CD4-positive, alpha-beta T cell treated with Interleukin-2 at 100 ng/mL for 4 hours (primary cell): ENCODE results near the gene CYP8B1.

Source experiments
- DNase-seq: peaks from one replicate; pipeline ENCODE4 v3.0.0-alpha.2; 2020; ENCODE audit warnings: low spot score

CYP8B1 gene, protein sequence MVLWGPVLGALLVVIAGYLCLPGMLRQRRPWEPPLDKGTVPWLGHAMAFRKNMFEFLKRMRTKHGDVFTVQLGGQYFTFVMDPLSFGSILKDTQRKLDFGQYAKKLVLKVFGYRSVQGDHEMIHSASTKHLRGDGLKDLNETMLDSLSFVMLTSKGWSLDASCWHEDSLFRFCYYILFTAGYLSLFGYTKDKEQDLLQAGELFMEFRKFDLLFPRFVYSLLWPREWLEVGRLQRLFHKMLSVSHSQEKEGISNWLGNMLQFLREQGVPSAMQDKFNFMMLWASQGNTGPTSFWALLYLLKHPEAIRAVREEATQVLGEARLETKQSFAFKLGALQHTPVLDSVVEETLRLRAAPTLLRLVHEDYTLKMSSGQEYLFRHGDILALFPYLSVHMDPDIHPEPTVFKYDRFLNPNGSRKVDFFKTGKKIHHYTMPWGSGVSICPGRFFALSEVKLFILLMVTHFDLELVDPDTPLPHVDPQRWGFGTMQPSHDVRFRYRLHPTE

DNA sequence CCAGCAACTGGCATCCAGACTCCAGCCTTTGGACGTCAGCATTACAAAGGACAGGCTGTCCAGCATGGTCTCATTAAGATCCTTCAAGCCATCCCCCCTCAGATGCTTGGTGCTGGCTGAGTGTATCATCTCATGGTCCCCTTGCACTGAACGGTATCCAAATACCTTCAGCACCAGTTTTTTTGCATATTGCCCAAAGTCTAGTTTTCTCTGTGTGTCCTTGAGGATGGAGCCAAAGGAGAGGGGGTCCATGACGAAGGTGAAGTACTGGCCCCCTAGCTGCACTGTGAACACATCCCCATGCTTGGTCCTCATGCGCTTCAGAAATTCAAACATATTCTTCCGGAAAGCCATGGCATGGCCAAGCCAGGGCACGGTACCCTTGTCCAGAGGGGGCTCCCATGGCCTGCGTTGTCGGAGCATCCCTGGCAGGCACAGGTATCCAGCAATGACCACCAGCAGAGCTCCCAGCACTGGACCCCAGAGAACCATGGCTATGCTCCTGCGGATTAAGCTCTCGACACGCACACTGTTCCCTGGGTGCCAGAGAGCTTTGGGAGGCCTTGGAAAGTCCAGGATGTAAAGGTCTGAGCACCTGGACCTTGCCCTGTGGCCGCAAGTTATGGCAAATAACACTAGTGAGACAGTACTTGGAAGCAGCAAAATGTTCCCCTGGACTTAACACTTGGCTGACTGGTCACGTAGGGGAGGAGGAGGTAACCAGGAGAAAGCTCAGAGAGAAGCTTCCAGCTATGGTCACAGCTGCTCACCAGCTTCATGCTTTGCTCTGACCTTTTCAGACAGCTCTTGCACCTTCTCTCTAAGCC, at the start of gene CYP8B1:
Gene CYP8B1, minus strand, starts transcription at position 555 of the 827 bp plus-strand sequence. Its CDS starts 63 bp downstream, at position 492.
- no peak for DNase-seq

DNA sequence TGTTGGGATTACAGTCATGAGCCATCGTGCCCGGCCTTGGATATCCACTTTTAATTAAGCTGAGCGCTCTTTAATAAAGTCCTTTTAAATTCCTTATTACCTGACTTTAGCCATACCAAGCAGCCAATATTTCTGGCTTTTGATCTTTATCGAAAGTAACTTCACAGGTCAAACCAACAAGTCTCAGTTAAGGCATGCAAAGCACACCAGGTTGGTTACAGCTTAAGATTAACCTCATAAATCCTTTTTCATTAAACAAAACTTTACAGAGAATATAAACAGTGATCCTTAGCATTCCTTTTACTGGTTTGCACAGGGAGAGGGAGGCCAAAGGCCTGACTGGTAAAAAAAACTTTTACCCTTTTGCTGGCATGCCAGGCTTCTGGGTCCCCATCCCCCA, 47.9 kb upstream of the CYP8B1 start:
- no peak for DNase-seq

DNA sequence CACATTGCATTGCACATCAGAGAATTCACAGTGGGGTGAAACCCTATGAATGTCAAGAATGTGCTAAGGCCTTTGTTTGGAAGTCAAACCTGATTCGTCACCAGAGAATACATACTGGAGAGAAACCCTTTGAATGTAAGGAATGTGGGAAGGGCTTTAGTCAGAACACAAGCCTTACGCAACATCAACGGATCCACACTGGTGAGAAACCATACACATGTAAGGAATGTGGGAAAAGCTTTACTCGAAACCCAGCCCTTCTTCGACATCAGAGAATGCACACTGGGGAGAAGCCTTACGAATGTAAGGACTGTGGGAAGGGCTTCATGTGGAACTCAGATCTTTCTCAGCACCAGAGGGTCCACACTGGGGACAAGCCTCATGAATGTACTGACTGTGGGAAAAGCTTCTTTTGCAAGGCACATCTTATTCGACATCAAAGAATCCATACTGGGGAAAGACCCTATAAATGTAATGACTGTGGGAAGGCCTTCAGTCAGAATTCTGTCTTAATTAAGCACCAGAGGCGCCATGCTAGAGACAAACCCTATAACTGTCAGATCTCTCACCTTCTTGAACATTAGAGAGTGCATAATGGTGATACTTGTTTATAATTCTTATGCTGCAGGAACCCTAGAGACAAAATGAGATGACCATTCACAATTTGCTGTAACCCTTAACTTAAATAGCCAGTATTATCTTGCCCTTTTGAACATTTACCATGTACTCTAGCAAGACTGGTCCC, 39.3 kb upstream of the CYP8B1 start:
- no peak for DNase-seq

DNA sequence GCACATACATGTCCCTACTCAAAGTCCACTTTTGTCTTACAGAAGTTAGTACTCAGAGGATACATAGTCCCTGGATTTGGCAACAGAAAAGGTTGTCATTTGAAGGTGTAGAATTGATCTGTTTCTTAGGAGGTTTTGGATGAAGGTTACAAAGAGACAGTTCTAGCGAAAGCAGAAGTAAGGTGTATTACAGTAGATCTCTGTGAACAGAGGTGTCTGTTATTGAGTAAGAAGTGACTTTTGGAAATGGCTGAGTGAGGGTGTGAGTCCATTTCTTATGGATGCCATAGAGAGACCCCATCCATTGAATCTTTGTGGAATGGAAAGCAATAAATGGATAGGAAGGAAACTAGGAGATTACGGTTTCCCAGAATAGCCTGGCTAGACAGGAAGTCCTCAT, 35.9 kb upstream of the CYP8B1 start:
- no peak for DNase-seq

DNA sequence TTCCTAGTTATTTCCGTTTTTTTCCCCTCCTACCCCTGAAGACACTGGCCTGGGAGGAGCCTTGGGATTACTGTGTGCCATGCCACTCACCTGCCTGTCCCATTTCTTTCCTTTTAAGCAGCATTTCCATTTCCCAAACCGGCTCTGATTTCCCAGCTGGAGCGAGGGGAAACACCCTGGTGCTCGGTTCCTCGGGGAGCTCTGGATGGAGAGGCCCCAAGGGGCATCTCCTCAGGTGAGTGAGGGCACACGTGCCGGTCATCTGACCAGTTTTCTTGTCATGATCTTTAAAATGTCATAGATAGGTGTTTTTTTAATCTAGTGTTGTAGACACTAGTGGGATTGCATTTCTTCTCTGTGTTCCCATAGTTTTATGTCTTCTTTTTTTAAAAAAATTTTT, 33.0 kb upstream of the CYP8B1 start:
- no peak for DNase-seq

DNA sequence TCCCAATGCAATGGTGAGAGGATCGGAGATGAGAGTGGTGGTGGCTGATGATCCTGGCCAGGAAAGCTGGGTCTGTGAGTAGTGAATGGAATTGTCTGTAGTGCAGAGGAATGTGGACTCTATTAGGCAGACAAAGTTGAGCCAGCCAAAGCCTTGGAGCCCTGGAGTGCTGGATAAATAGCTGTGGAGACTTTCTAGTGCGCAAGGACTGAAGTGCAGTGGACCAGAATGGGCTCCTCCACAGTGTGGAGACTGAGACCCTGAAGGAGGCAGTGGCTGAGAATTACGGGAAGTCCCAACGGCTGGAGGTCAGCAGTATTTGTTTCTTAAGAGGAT, 31.1 kb upstream of the CYP8B1 start:
- DNase-seq, result no peak

DNA sequence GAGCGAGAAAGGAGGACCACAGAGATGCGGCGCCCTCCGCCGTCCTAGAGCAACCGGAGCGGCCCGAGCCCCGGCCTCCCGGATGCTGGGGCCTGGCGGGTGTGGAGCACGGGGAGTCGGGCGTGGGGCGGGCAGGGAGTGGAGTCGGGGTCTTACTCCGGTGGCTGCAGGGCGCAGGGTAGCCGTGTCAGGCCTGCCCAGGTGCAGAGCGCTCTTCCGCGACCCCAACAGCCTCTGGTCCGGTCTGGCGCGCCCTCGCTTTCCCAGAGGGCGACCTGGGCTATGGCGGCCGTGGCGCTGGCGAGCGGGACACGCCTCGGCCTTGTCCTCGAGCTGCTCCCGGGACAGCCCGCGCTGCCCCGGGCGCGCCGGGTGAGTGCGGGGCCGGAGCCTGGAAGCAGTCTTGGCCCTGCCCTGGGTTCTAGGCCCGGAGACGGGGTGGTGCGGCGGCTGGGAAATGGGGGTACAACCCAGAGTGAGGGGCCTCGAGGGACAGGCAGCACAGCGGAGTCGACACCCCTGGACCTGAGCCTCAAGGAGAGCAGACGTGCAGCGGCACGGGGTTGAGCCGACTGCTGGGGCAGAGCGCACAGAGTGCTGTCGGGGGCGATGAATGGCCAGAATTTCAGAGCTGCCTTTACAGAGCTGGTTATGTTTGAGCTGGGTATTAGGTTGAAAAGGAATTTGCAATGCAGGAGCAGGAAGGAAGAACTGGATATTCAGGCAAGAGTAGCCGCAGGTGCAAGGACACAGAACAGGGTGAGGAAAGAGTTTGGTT, 30.6 kb upstream of the CYP8B1 start, which contains the start of gene ZNF662:
Gene ZNF662, plus strand, starts transcription at position 73 of the 778 bp plus-strand sequence. CDS start 1,973 bp downstream, outside the sequence.
- no peak for DNase-seq

DNA sequence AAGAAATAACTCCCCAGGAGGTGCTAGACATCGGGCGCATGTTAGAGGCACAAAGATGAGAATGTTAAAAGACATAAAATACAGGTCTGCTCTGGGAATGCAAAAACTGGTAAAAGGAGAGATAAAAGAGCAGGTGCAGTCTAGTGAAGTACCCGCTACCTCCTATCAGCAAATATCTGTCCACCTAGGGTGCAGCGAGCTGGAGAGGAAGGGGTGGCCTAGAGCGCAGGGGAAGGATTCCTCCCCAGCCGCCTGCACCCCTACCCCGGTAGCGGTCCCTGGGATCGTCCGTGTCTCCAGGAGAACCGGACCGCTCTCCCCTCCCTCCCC, 30.0 kb upstream of the CYP8B1 start:
- DNase-seq, result no peak

DNA sequence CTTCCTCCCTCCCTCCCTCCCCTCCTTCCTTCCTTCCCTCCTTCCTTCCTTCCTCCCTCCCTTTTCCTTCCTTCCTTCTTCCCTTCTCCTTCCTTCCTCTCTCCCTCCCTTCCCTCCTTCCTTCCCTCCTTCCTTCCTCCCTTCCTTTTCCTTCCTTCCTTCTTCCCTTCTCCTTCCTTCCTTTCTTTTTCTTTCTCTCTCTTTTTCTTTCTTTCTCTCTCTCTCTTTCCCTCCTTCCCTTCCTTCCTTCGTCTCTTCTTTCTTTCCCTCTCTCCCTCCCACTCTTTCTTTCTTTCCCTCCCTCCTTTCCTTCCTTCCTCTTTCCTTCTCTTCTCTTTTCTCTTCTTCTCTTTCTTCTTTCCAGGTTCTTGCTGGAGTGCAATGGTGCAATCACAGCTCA, 28.4 kb upstream of the CYP8B1 start:
- no peak for DNase-seq

DNA sequence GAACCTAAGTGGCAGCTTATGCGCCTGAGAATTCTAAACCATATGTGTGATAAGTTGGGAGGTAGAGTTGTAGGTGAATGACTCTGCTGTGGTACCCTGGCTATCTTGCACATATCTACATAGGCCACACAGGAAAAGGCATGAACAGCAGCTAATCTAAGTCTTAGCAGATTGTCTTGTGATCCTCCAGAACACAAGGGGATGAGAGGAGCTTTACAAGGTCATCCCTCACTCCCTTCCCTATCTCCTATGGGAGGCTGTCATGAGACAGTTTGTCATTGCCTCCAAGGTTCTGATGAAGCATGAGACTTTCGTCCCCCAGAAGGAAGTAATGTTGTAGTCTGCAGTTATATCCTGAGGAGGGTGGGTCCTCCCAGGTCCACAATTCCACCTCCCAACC, 26.6 kb upstream of the CYP8B1 start:
- no peak for DNase-seq

DNA sequence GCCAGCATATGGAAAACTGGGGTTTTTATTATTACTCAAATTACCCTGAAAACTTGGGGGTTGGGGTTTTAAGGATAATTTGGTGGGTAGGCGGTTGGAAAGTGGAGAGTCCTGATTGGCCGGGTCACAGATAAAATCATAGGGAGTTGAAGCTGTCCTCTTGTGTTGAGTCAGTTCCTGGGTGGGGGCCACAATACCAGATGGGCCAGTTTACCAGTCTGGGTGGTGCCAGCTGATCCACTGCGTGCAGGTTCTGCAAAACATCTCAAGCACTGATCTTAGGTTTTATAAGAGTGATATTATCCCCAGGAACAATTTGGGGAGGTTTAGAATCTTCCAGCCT, 25.4 kb upstream of the CYP8B1 start:
- DNase-seq, result no peak

DNA sequence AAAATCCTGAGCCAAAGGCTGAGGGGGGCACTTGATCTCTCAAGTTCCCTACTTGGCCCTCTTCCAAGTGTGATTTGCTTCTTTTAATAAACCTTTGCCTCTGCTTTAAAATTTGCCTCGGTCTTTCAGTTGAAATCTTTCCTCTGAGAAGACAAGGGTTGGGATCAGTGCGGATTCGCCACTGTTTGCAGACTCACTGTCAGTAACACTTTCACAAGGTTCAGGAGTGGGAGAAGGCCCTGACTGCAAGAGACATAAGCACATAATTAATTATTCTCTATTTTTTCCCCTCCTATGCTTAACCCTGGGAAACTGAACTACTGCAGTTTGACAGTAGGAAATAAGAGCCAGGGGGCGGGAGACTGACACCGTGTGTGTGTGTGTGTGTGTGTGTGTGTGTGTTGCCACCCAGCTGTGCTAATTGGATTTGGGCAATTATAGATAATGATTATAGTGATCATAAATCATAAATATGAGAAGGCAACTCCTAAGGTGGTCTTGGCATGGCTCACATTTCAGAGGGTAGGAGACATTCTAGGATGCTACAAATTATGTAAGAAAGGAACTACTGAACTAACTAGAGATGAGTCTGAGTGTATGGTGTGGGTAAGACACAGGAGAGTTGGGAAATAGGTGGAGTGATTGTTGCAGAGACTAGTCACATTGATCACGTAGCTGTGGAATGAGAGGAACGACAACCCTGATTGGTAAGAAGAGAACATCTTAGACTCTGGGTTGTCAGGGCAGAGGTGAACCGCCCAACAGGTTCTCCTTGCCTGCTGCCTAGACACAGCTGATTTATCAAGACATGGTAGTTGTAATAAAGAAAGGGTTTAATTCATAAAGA, 24.8 kb upstream of the CYP8B1 start:
- no peak for DNase-seq

DNA sequence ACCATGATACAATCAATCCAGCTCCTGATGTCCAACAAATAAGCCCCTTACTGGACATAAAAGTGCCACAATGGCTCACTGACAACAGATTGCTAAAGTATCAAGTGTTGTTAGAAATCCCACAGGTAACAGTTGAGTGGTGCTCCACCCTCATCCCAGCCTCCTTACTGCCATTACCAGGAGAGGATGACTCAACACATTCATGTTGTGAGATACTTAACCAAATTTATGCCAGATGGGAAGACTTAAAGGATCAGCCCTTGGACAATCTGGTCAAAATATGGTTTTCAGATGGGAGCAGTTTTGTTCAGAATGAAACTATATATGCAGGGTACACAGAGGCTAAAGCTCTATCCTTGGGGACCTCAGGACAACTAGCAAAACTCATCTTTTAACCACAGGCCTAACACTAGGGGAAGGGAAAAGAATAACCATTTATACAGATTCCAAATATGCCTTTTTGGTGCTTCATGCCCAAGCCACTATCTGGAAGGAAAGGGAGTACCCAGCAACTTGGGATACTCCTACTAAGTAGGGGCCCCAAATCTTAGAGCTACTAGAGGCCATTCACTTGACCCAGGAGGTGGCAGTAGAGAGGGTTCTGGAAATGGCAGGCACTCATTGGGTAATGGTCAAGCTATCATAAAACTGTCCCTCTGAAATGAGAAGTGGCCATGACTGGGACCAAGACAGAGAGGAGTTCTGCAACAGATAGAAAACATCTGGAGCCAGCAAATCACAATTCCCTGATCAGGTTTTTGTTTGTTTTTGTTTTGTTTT, 23.4 kb upstream of the CYP8B1 start:
- no peak for DNase-seq

DNA sequence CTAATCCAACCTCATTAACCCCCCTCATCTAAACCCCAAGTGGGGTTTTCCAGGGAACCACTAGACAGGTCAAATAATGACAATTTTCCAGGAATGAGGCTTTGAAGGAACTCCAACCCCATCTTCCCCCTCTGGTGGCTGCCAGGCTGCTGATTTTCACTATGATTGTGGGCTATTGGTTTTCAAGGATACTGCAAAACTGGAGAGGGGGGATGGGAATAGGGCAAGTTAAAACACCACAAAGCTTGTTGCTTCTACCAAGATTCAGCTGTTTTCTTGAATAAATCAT, 19.8 kb upstream of the CYP8B1 start:
- no peak for DNase-seq

DNA sequence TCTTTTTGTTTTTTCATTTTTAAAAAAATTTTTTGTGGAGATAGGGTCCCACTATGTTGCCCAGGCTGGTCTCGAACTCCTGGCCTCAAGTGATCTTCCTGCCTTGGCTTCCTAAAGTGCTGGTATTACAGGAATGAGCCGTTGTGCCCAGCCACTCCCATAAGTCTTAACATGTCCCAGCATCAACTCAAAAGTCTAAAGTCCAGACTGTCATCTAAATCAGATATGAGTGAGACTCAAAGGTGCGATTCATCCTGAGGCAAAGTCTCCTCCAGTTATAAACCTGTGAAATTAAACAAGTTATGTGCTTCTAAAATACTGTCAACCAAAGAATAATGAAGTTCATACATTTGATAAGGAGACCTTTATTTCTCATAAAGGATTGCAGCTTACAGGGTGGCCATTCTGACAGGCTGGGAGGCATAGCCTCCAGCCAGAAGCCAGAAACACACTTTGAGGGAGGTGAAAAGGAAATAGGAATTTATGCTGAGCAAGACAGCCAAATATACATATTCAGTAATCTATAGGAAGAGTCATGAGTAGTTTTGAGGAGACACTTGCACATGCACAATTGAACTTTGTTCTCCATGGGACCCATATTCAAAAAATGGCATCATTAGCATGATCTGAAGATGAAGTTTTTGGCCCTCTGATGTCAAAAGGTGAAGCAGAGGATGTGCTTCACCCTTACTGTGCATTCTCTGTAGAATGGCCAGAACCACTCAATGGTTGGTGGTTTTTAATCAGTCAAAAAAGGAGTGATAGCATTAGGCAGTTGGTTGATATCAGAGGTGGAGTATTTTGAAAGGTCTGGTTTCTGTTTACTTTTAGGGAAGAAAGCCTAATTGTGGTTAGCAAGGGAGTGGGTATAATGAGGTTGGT, 19.3 kb upstream of the CYP8B1 start:
- DNase-seq, result no peak

DNA sequence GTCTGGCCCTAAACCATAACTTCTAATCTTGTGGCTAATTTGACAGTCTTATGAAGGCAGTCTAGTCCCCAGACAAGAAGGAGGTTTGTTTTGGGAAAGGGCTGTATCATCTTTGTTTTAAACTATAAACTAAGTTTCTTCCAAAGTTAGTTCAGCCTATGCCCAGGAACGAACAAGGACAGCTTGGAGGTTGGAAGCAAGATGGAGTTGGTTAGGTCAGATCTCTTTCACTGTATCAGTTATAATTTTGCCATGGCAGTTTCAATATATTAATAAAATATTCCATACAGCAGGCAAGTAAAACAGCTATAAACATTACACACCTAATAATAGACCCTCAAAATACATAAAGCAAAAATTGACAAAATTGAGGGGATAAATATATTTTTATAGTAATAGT, 17.1 kb upstream of the CYP8B1 start:
- DNase-seq, result no peak

DNA sequence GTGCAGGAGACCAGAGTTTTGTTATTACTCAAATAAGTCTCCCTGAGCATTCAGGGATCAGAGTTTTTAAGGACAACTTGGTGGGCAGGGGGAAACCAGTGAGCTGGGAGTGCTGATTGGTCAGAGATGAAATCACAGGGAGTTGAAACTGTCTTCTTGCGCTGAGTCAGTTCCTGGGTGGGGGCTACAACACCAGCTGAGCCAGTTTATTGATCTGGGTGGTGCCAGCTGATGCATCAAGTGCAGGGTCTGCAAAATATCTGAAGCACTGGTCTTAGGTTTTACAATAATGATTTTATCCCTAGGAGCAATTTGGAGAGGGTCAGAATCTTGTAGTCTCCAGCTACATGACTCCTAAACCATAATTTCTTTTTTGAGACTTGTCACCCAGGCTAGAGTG, 16.5 kb upstream of the CYP8B1 start:
- no peak for DNase-seq

DNA sequence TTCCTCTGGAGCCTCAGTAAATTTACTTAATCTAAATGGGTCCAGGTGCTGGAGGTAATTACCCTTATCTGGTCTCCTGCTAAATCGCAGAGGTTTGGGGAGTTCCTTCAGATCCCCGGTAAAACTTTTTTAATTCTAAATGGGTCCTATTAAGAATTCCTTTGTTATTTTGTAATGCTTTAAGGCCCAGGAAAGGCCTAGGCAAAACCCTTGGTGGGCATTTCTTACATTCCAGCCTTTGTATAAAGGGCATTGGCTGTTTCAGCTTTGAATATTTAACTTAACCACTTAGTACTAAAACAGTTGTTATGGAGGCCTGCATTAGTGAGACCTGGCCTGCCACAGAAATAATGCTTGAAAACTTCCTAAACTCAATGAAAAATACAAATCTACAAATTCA, 15.4 kb upstream of the CYP8B1 start:
- no peak for DNase-seq

DNA sequence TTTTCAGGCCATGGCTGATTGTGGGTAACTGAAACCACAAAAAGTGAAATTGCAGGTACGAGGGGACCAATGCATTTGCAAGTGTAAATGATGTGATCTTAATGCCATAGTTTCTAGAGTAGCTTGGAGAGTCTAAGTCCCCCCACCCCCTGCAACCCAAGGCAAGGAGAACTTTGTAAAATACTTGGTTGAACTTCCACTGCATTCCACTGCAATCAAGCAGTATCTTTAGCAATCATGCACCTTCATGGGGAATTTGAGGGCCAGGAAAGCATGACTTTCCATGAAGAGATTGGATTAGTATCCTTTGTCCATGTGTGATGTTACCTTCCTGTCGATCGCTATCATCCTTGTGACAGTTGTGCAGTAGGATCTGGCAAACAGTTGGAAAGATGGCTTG, 11.4 kb upstream of the CYP8B1 start:
- DNase-seq, result no peak
